HG02610 (cell line): Measurements from ENCODE around the gene UBE2E3.

Experiments used
- ATAC-seq: cut with Tn5 transposase; IDR thresholded peaks from one replicate; pipeline ENCODE4 v1.9.1; 2021; ENCODE audit warnings: mild to moderate bottlenecking, moderate library complexity; ENCODE audit not compliant: unreplicated experiment

UBE2E3 gene

GRCh38 chr2:180978903-180979748 is 1.3 kb upstream of the UBE2E3 start:
- no peak for ATAC-seq

- no peak for ATAC-seq
Measured at GRCh38 chr2:180979749-180980105, 678 bp upstream of the UBE2E3 start.

GRCh38 chr2:180980943-180981911 is 822 bp downstream of the UBE2E3 start:
- no peak for ATAC-seq

- ATAC-seq, result peak; percentile 32
Measured at GRCh38 chr2:180983468-180984242, 3.2 kb downstream of the UBE2E3 start.

- peak; percentile 31 for ATAC-seq
Measured at GRCh38 chr2:180985771-180986395, 5.5 kb downstream of the UBE2E3 start.

- no peak for ATAC-seq
Measured at GRCh38 chr2:180987146-180987545, 6.7 kb downstream of the UBE2E3 start.

GRCh38 chr2:180990337-180990736 is 9.9 kb downstream of the UBE2E3 start:
- ATAC-seq, result peak; percentile 47

GRCh38 chr2:180990794-180991193 is 10.4 kb downstream of the UBE2E3 start:
- ATAC-seq, result no peak

GRCh38 chr2:180991361-180991760 is 11.0 kb downstream of the UBE2E3 start:
- ATAC-seq, result no peak

GRCh38 chr2:180991820-180992219 is 11.4 kb downstream of the UBE2E3 start:
- peak; percentile 87 for ATAC-seq

GRCh38 chr2:180992994-180993393 is 12.6 kb downstream of the UBE2E3 start:
- ATAC-seq, result no peak

GRCh38 chr2:180999274-180999964 is 19.0 kb downstream of the UBE2E3 start:
- no peak for ATAC-seq

GRCh38 chr2:181004647-181005325 is 24.4 kb downstream of the UBE2E3 start:
- ATAC-seq, result no peak

GRCh38 chr2:181005326-181005655 is 24.9 kb downstream of the UBE2E3 start:
- ATAC-seq, result no peak

GRCh38 chr2:181005809-181006208 is 25.4 kb downstream of the UBE2E3 start:
- ATAC-seq, result no peak

GRCh38 chr2:181007086-181007837 is 26.9 kb downstream of the UBE2E3 start:
- ATAC-seq, result no peak

GRCh38 chr2:181008407-181008806 is 28.0 kb downstream of the UBE2E3 start:
- ATAC-seq, result no peak

GRCh38 chr2:181021199-181021789 is 40.9 kb downstream of the UBE2E3 start:
- no peak for ATAC-seq
